ENCODE results near the gene DDX39A.
"Not testable (repeated sequence)": the region's sequence is repeated elsewhere in the genome, so short reads cannot be mapped to it uniquely, and the experiment has no call there.

DDX39A gene

DNA sequence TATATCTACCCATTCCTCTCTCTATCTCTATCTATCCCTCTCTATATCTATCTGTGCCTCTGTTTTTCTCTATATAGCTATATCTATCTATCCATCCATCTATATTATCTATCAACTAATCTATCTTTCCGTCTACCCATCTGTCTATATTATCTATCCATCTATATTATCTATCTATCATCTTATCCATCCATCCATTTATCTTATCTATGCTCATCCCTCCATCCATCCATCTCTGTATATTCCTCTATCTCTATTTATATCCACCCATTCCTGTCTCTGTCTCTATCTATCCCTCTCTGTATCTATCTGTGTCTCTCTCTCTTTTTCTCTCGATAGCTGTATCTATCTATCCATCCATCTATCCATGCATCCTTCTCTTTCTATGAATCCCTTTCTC, 41.8 kb upstream of the DDX39A start:
- no peak overlapping the region for H3K4me3 ChIP-seq (IDR thresholded peaks at IDR 0.05; ENCODE audit: insufficient read depth, low read depth, low read length)
- no peaks in the 10 kb centered on the region for H3K36me3 ChIP-seq (ENCODE audit: insufficient read depth)
- H3K79me2 ChIP-seq (ENCODE audit: insufficient read depth, low read depth): no peaks in the 10 kb centered on the region
- H3K27me3 ChIP-seq (ENCODE audit: insufficient read depth, low read depth): no peaks in the 10 kb centered on the region
- no peaks in the 10 kb centered on the region for H4K20me1 ChIP-seq (ENCODE audit: insufficient read depth)
- no peak overlapping the region for H3K27ac ChIP-seq
- H3K9ac ChIP-seq: no peak overlapping the region
- no peaks in the 10 kb centered on the region for H3K4me1 ChIP-seq (ENCODE audit: low read depth, poor library complexity, severe bottlenecking)
- H2AFZ ChIP-seq (ENCODE audit: low read depth): no peak overlapping the region
- TF ChIP-seq, protein P1, sequence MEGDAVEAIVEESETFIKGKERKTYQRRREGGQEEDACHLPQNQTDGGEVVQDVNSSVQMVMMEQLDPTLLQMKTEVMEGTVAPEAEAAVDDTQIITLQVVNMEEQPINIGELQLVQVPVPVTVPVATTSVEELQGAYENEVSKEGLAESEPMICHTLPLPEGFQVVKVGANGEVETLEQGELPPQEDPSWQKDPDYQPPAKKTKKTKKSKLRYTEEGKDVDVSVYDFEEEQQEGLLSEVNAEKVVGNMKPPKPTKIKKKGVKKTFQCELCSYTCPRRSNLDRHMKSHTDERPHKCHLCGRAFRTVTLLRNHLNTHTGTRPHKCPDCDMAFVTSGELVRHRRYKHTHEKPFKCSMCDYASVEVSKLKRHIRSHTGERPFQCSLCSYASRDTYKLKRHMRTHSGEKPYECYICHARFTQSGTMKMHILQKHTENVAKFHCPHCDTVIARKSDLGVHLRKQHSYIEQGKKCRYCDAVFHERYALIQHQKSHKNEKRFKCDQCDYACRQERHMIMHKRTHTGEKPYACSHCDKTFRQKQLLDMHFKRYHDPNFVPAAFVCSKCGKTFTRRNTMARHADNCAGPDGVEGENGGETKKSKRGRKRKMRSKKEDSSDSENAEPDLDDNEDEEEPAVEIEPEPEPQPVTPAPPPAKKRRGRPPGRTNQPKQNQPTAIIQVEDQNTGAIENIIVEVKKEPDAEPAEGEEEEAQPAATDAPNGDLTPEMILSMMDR (conservative IDR thresholded peaks at IDR 0.05; ENCODE audit: low read depth, low read length): no peak
- H3K4me2 ChIP-seq: no peak overlapping the region

DNA sequence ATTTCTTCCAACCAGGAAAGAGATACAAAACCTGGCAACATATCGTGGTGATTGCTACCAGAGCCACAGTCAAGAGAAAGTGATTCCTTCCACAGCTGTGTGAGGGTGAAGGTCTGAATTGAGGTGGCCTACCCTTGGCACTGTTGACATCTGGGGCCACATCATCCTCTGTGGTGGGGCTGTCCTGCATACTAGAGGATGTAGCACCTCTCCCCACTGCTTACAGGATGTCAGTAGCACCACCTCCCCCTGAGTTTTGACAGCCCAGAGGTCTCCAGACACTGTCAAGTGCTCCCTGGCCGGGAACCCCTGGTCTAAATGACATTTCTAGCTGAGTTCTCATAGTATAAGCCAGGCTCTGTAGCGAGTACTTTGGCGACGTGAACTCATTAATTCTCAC, 40.6 kb upstream of the DDX39A start:
- no peak overlapping the region for H2AFZ ChIP-seq (ENCODE audit: low read depth)
- TF ChIP-seq, protein P1 (conservative IDR thresholded peaks at IDR 0.05; ENCODE audit: low read depth, low read length): no peak
- H3K27me3 ChIP-seq (ENCODE audit: insufficient read depth, low read depth): no peaks in the 10 kb centered on the region
- H3K4me3 ChIP-seq (IDR thresholded peaks at IDR 0.05; ENCODE audit: insufficient read depth, low read depth, low read length): no peak overlapping the region
- H3K27ac ChIP-seq: no peak overlapping the region
- no peaks in the 10 kb centered on the region for H4K20me1 ChIP-seq (ENCODE audit: insufficient read depth)
- no peaks in the 10 kb centered on the region for H3K4me1 ChIP-seq (ENCODE audit: low read depth, poor library complexity, severe bottlenecking)
- no peak overlapping the region for H3K9ac ChIP-seq
- no peaks in the 10 kb centered on the region for H3K79me2 ChIP-seq (ENCODE audit: insufficient read depth, low read depth)
- H3K4me2 ChIP-seq: no peak overlapping the region
- H3K36me3 ChIP-seq (ENCODE audit: insufficient read depth): no peaks in the 10 kb centered on the region

DNA sequence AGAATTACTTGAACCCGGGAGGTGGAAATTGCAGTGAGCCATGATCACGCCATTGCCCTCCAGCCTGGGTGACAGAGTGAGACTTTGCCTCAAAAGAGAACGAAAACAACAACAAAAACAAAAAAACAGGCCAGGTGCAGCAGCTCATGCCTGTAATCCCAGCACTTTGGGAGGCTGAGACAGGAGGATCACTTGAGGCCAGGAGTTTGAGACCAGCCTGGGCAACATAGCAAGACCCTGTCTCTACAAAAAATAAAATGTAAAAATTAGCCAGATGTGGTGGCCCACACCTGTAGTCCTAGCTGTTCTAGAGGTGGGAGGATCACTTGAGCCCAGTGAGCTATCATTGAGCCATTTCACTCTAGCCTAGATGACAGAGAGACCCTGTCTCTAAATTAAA, 33.2 kb upstream of the DDX39A start:
- not testable (repeated sequence) for H3K4me1 ChIP-seq (ENCODE audit: low read depth, poor library complexity, severe bottlenecking); H4K20me1 ChIP-seq (ENCODE audit: insufficient read depth); H3K27me3 ChIP-seq (ENCODE audit: insufficient read depth, low read depth); H3K9ac ChIP-seq; H3K27ac ChIP-seq; H2AFZ ChIP-seq (ENCODE audit: low read depth); H3K79me2 ChIP-seq (ENCODE audit: insufficient read depth, low read depth); H3K36me3 ChIP-seq (ENCODE audit: insufficient read depth); H3K4me2 ChIP-seq; H3K4me3 ChIP-seq (IDR thresholded peaks at IDR 0.05; ENCODE audit: insufficient read depth, low read depth, low read length)

DNA sequence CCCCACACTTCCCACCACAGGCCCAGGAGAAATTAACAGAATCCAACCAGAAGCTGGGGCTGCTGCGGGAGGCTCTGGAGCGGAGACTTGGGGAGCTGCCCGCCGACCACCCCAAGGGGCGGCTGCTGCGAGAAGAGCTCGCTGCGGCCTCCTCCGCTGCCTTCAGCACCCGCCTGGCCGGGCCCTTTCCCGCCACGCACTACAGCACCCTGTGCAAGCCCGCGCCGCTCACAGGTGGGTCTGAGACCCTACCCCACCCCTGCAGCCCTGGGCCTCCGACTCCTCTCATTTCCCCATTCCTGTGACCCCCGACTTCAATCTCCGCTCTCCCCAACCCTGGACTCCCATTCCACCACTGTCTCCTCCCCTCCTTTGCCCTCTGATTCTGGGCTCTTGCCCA, 31.7 kb upstream of the DDX39A start:
- Histone ChIP-seq H3K27ac (no peak overlapping the region), H4K20me1 (ENCODE audit: insufficient read depth) (no peaks in the 10 kb centered on the region), H3K9ac (no peak overlapping the region), H3K27me3 (ENCODE audit: insufficient read depth, low read depth) (no peaks in the 10 kb centered on the region), H3K4me2 (no peak overlapping the region), H3K4me3 (IDR thresholded peaks at IDR 0.05; ENCODE audit: insufficient read depth, low read depth, low read length) (no peak overlapping the region), H2AFZ (ENCODE audit: low read depth) (no peak overlapping the region), H3K36me3 (ENCODE audit: insufficient read depth) (no peaks in the 10 kb centered on the region), H3K4me1 (ENCODE audit: low read depth, poor library complexity, severe bottlenecking) (no peaks in the 10 kb centered on the region), H3K79me2 (ENCODE audit: insufficient read depth, low read depth) (no peaks in the 10 kb centered on the region)
- TF ChIP-seq, protein P1 (conservative IDR thresholded peaks at IDR 0.05; ENCODE audit: low read depth, low read length): no peak

DNA sequence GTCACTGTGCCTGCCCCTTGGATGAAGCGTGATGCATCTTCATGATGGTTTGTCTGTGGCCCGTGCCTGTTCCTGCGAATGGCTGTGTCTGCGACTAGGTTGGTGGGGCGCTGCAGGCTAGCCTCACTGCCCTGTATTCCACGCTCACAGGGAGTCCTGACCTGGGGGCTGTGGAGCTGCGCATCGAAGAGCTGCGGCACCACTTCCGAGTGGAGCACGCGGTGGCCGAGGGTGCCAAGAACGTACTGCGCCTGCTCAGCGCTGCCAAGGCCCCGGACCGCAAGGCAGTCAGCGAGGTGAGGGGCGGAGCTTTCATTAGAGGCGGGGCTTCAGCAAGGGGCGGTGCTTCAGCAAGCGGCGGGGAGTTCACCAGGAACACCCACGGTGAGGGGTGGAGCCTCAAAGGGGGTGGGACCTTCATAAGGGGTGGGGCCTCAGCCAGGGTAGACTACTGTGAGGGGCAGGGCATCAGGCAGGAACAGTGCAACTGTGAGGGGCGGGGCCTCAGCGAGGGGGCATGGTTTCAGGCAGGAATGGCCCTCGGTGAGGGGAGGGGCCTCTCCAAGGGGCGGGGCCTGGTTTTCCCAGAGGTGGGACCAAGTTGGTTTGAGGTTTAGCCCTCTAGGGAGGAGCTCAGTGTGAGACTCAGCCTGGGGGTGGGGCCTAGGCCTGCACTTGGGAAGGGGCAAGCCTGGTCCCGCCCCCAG, 31.2 kb upstream of the DDX39A start:
- H3K4me3 ChIP-seq (IDR thresholded peaks at IDR 0.05; ENCODE audit: insufficient read depth, low read depth, low read length): no peak overlapping the region
- no peaks in the 10 kb centered on the region for H3K27me3 ChIP-seq (ENCODE audit: insufficient read depth, low read depth)
- H3K27ac ChIP-seq: no peak overlapping the region
- H2AFZ ChIP-seq (ENCODE audit: low read depth): no peak overlapping the region
- no peak overlapping the region for H3K4me2 ChIP-seq
- H3K36me3 ChIP-seq (ENCODE audit: insufficient read depth): no peaks in the 10 kb centered on the region
- TF ChIP-seq, protein P1 (conservative IDR thresholded peaks at IDR 0.05; ENCODE audit: low read depth, low read length): no peak
- no peak overlapping the region for H3K9ac ChIP-seq
- H3K4me1 ChIP-seq (ENCODE audit: low read depth, poor library complexity, severe bottlenecking): no peaks in the 10 kb centered on the region
- no peaks in the 10 kb centered on the region for H3K79me2 ChIP-seq (ENCODE audit: insufficient read depth, low read depth)
- H4K20me1 ChIP-seq (ENCODE audit: insufficient read depth): no peaks in the 10 kb centered on the region
